ENCODE data around the gene OR8H1.

Gene OR8H1, protein sequence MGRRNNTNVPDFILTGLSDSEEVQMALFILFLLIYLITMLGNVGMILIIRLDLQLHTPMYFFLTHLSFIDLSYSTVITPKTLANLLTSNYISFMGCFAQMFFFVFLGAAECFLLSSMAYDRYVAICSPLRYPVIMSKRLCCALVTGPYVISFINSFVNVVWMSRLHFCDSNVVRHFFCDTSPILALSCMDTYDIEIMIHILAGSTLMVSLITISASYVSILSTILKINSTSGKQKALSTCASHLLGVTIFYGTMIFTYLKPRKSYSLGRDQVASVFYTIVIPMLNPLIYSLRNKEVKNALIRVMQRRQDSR

DNA sequence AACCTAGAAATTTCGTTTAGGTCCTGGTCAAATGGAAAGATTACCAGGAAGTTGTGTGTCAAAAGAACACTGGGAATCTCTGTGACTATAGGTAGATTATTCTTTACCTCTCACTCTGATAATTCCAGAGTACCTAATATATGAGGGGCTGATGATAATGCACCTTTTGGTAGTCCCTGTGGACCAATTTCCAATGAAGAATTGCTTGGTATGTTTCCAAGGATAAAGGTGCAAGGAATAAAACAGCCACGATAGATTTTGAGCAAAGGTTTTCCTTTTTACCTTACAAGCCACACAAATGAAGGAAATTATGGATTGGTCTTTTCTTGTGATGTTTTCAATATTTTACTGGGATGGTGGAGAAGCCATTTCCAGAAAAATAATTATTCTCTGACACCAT lies at the start of gene OR8H1:
Gene OR8H1 (minus strand): TSS at position 101 of the 400 bp plus-strand sequence. CDS start 1,192 bp downstream, outside the sequence.
- DNase-seq (ENCODE audit: low spot score), result no peak

DNA sequence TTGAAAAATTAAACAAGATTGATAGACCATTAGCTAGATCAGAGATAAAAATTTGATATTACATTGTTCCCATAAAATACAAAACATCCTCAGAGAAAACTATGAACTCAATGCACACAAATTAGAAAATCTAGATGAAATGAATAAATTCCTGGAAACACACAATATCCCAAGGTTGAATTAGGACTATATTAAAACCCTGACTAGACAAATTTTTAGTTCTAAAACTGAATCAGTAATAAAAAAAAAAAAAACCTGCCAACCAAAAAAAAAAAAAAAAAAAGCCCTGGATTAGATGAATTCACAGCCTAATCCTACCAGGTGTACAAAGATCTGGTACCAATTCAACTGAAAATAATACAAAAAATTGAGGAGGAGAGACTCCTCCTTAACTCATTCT lies 48.2 kb upstream of the OR8H1 start:
- DNase-seq (ENCODE audit: low spot score), result no peak

DNA sequence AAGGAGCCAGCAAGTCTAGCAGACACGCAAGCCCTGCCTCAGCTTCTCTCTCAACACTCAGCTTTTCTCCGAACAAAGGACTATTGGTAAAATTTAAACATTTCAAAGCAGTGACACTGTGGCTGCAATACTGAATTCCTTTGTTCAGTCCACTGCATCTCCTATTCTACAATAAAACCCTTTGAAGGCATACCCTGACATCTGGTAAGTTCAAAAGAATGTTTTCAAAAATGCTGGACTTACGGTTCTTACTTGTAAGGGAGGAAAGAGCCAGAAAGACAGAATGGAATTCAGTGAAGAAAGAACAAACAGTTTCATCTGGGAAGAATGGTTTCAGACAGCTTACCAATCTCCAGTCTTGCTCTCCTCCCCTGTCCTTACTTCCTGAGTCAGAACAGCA lies 41.1 kb upstream of the OR8H1 start:
- DNase-seq (ENCODE audit: low spot score), result no peak

DNA sequence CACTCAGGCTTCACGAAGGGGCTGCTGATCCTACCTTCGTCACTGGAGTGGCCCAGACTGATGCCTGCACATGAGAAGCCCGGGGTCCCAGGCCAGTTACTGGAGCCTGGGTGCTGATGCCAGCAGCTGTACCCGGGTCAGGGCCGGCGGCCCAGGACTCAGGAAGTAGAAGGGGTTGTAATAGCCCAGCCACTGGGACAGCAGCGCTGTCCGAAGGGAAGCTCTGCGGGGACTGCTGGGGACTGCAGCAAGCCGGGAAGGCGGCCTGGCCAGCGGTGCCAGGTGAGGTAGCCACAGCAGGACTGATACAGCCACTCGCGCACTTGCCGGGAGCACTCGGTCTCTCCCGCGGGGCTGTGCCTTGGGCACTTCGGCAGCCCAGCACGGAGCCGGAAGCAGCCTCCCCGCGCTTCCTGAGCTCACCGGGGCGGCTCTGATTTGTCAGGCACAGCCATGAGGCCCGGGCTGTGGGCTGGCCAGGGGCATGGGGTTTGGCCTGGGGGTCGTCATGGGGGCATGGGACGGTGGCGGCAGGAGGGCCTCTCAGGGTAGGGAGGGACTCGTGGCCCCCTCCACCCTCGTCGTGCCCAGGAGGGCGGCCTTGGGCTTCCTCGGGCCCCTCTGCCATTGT lies 39.9 kb upstream of the OR8H1 start:
- DNase-seq (ENCODE audit: low spot score), result no peak

DNA sequence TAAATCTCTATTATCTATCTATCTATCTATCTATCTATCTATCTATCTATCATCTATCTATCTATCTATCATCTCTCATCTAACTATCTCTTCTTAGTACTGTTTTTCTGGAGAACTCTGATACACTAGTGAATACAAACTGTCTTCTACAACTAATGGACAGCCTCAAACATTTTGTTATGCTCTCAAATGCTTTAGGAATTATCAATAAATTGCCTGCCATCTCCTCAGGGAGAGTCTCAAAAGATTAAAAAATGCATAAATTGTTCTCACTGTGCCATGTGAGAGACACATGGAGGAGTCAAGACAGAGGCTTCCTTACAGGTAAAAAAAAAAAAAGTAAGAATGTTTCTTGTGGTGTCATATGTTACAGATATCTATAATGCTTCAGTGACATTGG lies 22.8 kb upstream of the OR8H1 start, which contains the start of gene OR8K3:
Gene OR8K3 (plus strand): TSS at position 301 of the 400 bp plus-strand sequence. CDS start 3,163 bp downstream, outside the sequence.
- DNase-seq (ENCODE audit: low spot score), result no peak

DNA sequence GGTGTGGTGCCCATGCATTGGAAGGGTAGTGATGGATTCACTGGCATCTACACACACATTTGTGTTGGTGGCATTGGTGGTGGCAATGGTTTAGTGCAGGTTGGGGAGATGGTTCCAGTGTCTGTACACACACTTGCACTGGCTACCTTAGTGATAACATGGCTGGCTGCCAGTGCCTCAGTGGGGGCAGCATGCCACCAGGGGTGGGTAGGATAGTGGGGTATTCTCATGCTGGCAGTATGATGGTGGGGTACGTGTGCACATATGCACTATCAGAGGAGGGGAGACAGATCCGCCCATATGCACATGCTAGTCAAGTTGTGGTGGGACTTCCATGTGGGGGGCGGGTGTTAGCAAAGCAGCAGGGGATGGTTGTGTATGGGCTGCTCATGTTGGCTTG lies 15.8 kb upstream of the OR8H1 start:
- no peak for DNase-seq (ENCODE audit: low spot score)

DNA sequence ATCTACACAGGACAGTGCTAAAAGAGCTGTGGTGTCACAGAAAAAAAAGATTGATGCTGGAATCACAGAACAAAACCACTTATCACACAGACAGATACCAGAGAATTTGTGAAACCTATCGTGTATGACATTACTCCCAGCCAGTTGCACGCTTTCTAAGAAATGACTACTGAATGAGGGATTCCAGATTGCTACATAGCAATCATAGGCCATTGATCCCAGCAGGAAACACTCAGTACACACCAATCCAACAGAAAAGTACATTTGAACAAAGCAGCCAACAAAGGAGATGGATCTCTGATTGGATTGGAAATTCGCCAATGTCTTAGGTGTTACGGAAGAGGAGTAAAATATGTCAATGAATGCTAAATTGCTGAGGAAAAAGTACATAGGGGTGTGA lies 4.8 kb upstream of the OR8H1 start:
- DNase-seq (ENCODE audit: low spot score), result no peak

DNA sequence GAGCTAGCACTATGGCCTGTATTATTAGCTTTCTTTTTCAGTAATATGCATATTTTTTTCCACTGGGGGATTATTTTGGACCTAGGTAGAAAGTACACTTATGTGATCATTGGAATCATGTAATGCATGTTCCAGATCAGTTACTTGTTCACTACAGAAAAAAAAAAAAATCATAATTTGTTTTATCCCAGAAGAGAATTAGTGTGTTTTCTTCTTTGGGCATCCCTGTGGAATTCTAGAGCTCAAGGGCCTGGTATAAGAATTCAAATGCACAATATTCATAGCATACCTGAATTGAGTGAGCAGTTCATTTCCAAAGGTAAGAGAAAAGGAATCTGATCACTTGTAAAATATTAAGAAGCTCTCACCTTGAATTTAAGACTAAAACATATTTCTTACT lies 18.2 kb downstream of the OR8H1 start, which contains the start of gene OR5T1:
Gene OR5T1 (plus strand): TSS at position 301 of the 400 bp plus-strand sequence. CDS start 1,485 bp downstream, outside the sequence.
- no peak for DNase-seq (ENCODE audit: low spot score)

DNA sequence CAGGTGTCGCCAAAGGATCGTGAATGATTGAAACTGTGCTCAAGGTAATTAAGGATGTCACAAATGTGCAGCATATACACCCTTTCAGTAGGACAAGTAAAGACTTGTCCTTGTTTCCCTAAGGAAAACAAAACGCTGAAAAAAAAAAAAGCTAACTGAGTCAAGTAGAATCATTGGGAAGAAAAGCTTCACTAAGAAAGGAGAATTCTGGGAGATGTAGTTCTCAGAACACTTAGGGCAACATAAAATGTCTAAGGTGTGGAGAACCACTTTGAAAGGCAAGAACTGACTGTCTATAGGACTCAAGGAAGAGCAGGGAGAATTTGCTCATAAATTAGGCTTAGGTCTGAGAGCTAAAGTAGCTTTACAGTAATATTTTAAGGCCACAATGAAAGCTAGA lies 21.0 kb downstream of the OR8H1 start:
- no peak for DNase-seq (ENCODE audit: low spot score)

DNA sequence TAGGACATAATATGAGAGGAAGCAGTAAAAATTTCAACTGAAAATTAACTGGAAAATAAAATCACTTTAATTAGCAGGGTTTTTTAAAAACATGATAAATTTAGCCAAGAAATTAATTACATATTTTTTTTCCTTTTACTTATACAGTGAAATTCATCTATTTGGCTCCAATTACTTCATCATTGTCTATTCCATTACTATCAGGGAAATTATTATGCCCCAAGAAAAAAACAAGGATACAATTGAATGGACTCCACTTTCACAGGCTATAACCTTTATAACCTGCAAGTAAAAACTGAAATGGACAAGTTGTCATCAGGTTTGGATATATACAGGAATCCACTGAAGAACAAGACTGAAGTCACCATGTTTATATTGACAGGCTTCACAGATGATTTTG lies 40.1 kb downstream of the OR8H1 start, which contains the start of gene OR5T3:
Gene OR5T3 (plus strand): TSS at position 301 of the 400 bp plus-strand sequence. CDS start 0 bp downstream, at position 301.
- no peak for DNase-seq (ENCODE audit: low spot score)
